H1 (cell line): ENCODE measurements around the gene ADAMTS13. TPM values are rescaled to one million over a fixed set of nuclear protein-coding genes. Genes with fewer than 3 reads are reported as not detected.

ENCODE experiments used
- TBP ChIP-seq: IDR thresholded peaks from 2 replicates; pipeline ENCODE4 v1.6.1; 2011; ENCODE audit warnings: low read depth, low read length, improper control_type of control experiment
- polyA plus RNA-seq, 7 experiments: library from polyadenylated mRNA; depleted of rRNA in 3 of 7; stranded (reverse) in 5 of 7; unstranded in 2 of 7; fragments of >200 nt in 5 of 7; fragments of 200-250 nt in 2 of 7; gene quantifications; 1 replicate in 5 of 7; 2 replicates in 1 of 7; 4 replicates in 1 of 7; pipeline versions ENCODE4 v1.2.1 to v1.2.3, GENCODE V29; 2011 to 2013; ENCODE audit warnings: missing spikeins in 2 of 7, mixed read lengths in 2 of 7
- total RNA-seq: library from RNA; stranded (reverse); fragmentation: NEBNext Ultra II Directional; extraction: Animal tissue kit (Norgen Biotek cat#: 25700); gene quantifications from 2 replicates; pipeline ENCODE4 v1.2.1, GENCODE V29; 2021

ADAMTS13 gene
- total and polyA plus RNA-seq, 2 of the 8 experiments (the other 6 are each of a cell fraction or from before 2014, with no cell fraction given): 4.4 to 5.8 TPM

- no peak for TF ChIP-seq TBP
Measured at GRCh38 chr9:133379153-133380086, 42.7 kb upstream of the ADAMTS13 start (continued).
